ENCODE data around the gene EFCAB12. TPM values are rescaled to one million over a fixed set of nuclear protein-coding genes. Genes with fewer than 3 reads are reported as not detected.

EFCAB12 gene
- total RNA-seq, 8 experiments from 2014 or later, result 0.27 to 3.8 (median 0.55) TPM

DNA sequence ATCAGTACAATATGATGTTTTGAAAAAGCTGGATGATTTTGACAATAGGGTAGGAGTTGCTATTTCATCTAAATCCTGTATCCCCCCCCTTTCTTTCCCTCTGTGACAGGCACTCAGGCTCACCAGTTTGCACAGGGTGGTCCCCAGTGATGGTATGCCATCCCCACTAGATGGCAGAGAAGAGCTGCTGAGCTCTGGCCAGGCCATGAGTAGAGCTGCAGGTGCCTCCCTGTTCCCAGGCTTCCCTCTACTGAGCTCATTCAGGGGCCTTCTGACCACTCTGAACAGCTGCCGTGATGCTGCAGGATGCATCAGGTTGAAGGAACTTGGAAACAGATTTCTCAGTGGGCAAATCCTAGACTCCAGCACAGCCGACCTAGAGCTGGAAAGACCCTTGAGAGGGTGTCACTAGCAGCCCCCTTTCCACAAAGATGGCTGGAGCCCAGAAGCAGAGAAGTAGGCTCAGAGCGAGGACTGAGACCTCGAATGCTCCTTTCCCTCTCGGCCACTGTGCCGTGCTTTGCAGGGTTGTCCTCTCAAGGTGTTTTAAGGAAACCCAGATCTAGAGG lies 45.1 kb downstream of the EFCAB12 start:
- Histone ChIP-seq H3K4me1 (replicated peaks in 1 of 2) (no peaks in the 10 kb centered on the region), H3K27ac (no peak overlapping the region), H3K4me3 (no peak overlapping the region)
- in situ Hi-C loops (cut with MboI; ENCODE audit: low pct_unique_long_range_greater_than_20kb in 2 of 9, low sequenced_read_pairs in 9 of 9, unreplicated experiment in 9 of 9), result no loop called here
- 0 to 100% (median 53%) methylated on average over 1 to 5 of the region's 6 CpGs; no CpG with 5 or more reads in 1 of the 10 experiments for WGBS, 10 experiments
- ATAC-seq (replicated peaks in 6 of 8), result peak; percentile 62 to 100 (median 96)

DNA sequence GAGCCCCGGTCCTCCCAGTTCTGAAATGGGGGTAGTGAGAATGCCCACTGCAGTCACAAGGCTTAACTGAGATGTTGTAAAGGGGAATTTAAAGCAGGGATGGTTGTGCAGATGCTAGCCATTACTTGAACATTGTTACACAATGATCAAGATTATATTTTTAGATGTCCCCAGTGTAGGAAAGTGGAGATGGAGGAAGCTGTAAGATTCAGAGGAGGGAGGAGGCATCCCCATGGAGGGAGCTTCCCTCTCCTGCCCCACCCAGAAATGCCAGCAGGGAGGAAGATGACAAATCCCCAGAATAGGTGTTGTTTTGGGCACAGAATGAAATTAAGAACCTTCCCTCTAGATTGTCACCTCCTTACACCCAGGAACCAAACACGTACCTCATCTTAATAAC lies 46.1 kb downstream of the EFCAB12 start:
- WGBS, 10 experiments, result 0 to 100% (median 100%) methylated on average over 1 to 2 of the region's 2 CpGs; no CpG with 5 or more reads in 4 of the 10 experiments
- ATAC-seq (replicated peaks in 6 of 8), result no peak

DNA sequence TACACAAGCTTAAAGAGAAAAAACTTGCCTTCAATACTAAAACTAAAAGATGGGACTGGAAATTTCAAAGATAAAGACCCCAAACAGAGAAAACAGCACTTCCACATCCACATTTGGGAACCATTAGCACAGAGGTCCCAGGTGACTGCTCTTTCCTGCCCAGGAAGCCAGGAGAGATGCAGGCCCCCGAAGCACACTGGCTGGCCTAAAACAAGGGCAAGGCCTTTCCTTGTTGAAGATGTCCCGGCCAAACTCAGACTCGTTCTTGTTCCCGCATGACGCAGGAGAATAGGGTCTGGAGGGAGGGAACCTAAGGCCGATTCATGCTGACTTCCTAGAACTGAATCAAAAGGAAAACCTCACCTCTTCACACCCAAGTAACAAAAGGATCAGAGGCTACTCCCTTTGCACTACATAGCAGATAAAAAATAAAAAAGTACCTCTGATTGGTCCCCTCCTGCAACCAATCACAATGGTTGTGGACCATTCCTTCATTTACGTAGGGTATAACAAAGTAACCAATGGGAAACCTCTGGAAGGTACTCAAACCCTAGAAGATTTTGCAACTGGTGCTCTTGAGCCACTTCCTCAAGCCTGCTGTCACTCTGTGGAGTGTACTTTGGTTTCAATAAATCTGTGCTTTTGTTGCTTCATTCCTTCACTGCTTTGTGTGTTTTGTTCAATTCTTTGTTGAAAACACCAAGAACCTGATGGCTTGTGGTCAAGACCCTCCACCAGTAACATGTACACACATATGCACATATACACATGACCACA lies 48.7 kb downstream of the EFCAB12 start:
- Histone ChIP-seq H3K4me3 (no peak overlapping the region), H3K4me1 (replicated peaks in 1 of 2) (no peaks in the 10 kb centered on the region), H3K27ac (no peak overlapping the region)
- in situ Hi-C loops (cut with MboI; ENCODE audit: low pct_unique_long_range_greater_than_20kb in 2 of 9, low sequenced_read_pairs in 9 of 9, unreplicated experiment in 9 of 9), result no loop called here
- ATAC-seq (replicated peaks in 6 of 8), result no peak
- WGBS, 10 experiments, result 52 to 100% (median 89%) methylated on average over 1 to 7 of the region's 7 CpGs; no CpG with 5 or more reads in 5 of the 10 experiments

More for the DNA sequence above, 46.1 kb downstream of the EFCAB12 start:
- in situ Hi-C loops (cut with MboI; ENCODE audit: low pct_unique_long_range_greater_than_20kb in 2 of 9, low sequenced_read_pairs in 9 of 9, unreplicated experiment in 9 of 9), result no loop called here
- no peak overlapping the region for H3K4me3 ChIP-seq
- no peaks in the 10 kb centered on the region for H3K4me1 ChIP-seq (replicated peaks in 1 of 2)
- H3K27ac ChIP-seq, result no peak overlapping the region

- no peak for ATAC-seq (replicated peaks in 6 of 8)
- 70 to 100% methylated on average over 1 of the region's 1 CpG; no CpG with 5 or more reads in 8 of the 10 experiments for WGBS, 10 experiments
- Histone ChIP-seq H3K27ac (no peak overlapping the region), H3K4me1 (replicated peaks in 1 of 2) (no peaks in the 10 kb centered on the region), H3K4me3 (no peak overlapping the region)
- in situ Hi-C loops (cut with MboI; ENCODE audit: low pct_unique_long_range_greater_than_20kb in 2 of 9, low sequenced_read_pairs in 9 of 9, unreplicated experiment in 9 of 9), result no loop called here
Measured at GRCh38 chr3:129378949-129379348, 49.5 kb downstream of the EFCAB12 start.

DNA sequence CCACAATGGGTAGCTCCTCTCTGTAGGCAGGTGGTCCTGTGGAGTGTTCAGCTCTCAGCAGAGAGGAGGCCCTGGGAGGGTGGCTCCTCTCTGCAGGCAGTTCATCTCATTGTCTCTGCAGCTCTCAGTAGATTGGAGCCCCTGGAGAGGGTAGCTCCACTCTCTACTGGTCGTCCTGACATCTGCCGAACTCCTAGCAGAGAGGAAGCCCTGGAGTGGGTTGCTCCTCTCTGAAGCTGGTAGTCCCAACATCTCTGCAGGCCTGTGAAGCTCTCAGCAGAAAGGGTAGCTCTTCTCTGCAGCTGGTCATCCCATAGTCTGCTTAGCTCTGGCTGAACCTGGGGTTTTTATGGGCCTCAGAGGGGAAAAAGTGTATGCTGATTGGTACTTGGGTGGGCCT lies 50.8 kb downstream of the EFCAB12 start:
- no peak overlapping the region for H3K27ac ChIP-seq
- H3K4me3 ChIP-seq, result no peak overlapping the region
- H3K4me1 ChIP-seq (replicated peaks in 1 of 2), result no peaks in the 10 kb centered on the region
- 92% methylated on average over 2 of the region's 2 CpGs; no CpG with 5 or more reads in 9 of the 10 experiments for WGBS, 10 experiments
- in situ Hi-C loops (cut with MboI; ENCODE audit: low pct_unique_long_range_greater_than_20kb in 2 of 9, low sequenced_read_pairs in 9 of 9, unreplicated experiment in 9 of 9), result no loop called here
- no peak for ATAC-seq (replicated peaks in 6 of 8)

- no peak for ATAC-seq (replicated peaks in 6 of 8)
- Histone ChIP-seq H3K4me1 (replicated peaks in 1 of 2) (no peaks in the 10 kb centered on the region), H3K27ac (no peak overlapping the region), H3K4me3 (no peak overlapping the region)
- in situ Hi-C loops (cut with MboI; ENCODE audit: low pct_unique_long_range_greater_than_20kb in 2 of 9, low sequenced_read_pairs in 9 of 9, unreplicated experiment in 9 of 9), result no loop called here
- WGBS, 10 experiments, result 40 to 90% (median 73%) methylated on average over 2 to 5 of the region's 5 CpGs; no CpG with 5 or more reads in 3 of the 10 experiments
Measured at GRCh38 chr3:129375099-129375498, 53.3 kb downstream of the EFCAB12 start.

DNA sequence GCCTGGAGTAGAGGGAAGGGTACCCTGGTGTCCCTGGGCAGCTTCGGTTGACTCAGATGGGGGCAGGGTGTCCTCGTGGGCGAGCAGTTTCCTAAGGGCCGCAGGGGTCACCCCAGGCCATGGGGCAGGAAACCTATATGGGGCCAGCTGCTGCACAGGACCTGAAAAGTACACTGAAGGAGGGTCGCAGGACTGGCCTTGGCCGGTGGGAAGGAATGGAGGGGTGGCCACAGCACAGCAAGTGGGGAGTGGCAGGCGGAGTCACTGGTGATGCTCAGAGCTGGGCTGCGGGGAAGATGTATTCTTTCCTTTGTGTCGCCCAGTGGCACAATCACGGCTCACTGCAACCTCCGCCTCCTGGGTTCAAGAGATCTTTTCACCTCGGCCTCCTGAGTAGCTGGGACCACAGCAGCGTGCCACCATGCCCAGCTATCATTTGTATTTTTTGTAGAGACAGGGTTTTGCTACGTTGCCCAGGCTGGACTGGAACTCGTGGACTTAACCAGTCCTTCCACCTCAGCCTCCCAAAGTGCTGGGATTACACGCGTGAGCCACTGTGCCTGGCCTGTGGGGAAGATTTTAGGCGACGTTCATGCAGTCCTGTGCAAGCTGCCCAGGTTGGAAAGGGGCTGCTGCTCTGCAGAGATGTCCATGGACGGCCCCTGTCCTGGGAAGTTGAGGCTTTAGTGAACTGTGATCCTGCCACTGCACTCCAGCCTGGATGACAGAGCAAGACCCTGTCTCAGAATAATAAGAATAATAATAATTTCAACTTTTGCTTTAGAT lies 57.2 kb downstream of the EFCAB12 start:
- H3K27ac ChIP-seq, result no peak overlapping the region
- no peak overlapping the region for H3K4me3 ChIP-seq
- H3K4me1 ChIP-seq (replicated peaks in 1 of 2), result no peaks in the 10 kb centered on the region
- ATAC-seq (replicated peaks in 6 of 8), result peak in 3 of 8 experiments; percentile 15 to 27 (median 22)
- WGBS, 10 experiments, result 68 to 100% (median 78%) methylated on average over 1 to 10 of the region's 20 CpGs; no CpG with 5 or more reads in 3 of the 10 experiments
- in situ Hi-C loops (cut with MboI; ENCODE audit: low pct_unique_long_range_greater_than_20kb in 2 of 9, low sequenced_read_pairs in 9 of 9, unreplicated experiment in 9 of 9), result no loop called here

GRCh38 chr3:129370248-129370964 lies 58.0 kb downstream of the EFCAB12 start:
- WGBS, 10 experiments, result 30 to 100% (median 98%) methylated on average over 1 to 4 of the region's 5 CpGs; no CpG with 5 or more reads in 4 of the 10 experiments
- H3K4me1 ChIP-seq (replicated peaks in 1 of 2), result no peaks in the 10 kb centered on the region
- no peak overlapping the region for H3K4me3 ChIP-seq
- in situ Hi-C loops (cut with MboI; ENCODE audit: low pct_unique_long_range_greater_than_20kb in 2 of 9, low sequenced_read_pairs in 9 of 9, unreplicated experiment in 9 of 9), result no loop called here
- no peak overlapping the region for H3K27ac ChIP-seq
- peak in 2 of 8 experiments; percentile 16 to 22 for ATAC-seq (replicated peaks in 6 of 8)

DNA sequence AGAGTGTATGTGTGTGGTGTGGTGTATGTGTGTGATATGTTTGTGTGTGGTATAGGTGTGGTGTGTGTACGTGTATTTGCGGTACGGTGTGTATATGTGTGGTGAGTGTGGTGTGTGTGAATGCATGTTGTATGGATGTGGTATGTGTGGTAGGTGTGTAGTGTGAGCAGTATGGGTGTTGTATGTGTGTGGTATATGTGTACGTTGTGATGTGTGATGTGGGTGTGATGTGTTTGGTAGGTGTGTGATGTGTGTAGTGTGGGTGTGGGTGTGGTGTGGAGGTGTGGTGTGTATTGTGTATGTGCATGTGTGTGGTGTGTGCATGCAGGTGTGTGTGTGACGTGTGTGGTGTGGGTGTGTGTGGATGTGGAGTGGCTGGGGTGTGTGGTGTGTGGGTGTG lies 58.7 kb downstream of the EFCAB12 start:
- WGBS, 10 experiments, result 80 to 100% (median 100%) methylated on average over 1 to 4 of the region's 5 CpGs; no CpG with 5 or more reads in 3 of the 10 experiments
- ATAC-seq (replicated peaks in 6 of 8), result no peak
- no peak overlapping the region for H3K4me3 ChIP-seq
- no peak overlapping the region for H3K27ac ChIP-seq
- H3K4me1 ChIP-seq (replicated peaks in 1 of 2), result no peaks in the 10 kb centered on the region
- in situ Hi-C loops (cut with MboI; ENCODE audit: low pct_unique_long_range_greater_than_20kb in 2 of 9, low sequenced_read_pairs in 9 of 9, unreplicated experiment in 9 of 9), result no loop called here

- H3K27ac ChIP-seq, result no peak overlapping the region
- peak in 1 of 8 experiments; percentile 17 for ATAC-seq (replicated peaks in 6 of 8)
- H3K4me3 ChIP-seq, result no peak overlapping the region
- WGBS, 10 experiments, result 35 to 88% (median 74%) methylated on average over 1 to 5 of the region's 5 CpGs; no CpG with 5 or more reads in 1 of the 10 experiments
- H3K4me1 ChIP-seq (replicated peaks in 1 of 2), result no peaks in the 10 kb centered on the region
- in situ Hi-C loops (cut with MboI; ENCODE audit: low pct_unique_long_range_greater_than_20kb in 2 of 9, low sequenced_read_pairs in 9 of 9, unreplicated experiment in 9 of 9), result no loop called here
Measured at GRCh38 chr3:129367821-129368220, 60.6 kb downstream of the EFCAB12 start.

- no peak overlapping the region for H3K4me3 ChIP-seq
- 58 to 100% (median 86%) methylated on average over 2 to 5 of the region's 16 CpGs; no CpG with 5 or more reads in 4 of the 10 experiments for WGBS, 10 experiments
- ATAC-seq (replicated peaks in 6 of 8), result peak in 6 of 8 experiments; percentile 12 to 43 (median 29)
- H3K27ac ChIP-seq, result no peak overlapping the region
- in situ Hi-C loops (cut with MboI; ENCODE audit: low pct_unique_long_range_greater_than_20kb in 2 of 9, low sequenced_read_pairs in 9 of 9, unreplicated experiment in 9 of 9), result no loop called here
- no peaks in the 10 kb centered on the region for H3K4me1 ChIP-seq (replicated peaks in 1 of 2)
Measured at GRCh38 chr3:129366312-129366831, 62.1 kb downstream of the EFCAB12 start.
